ENCODE results near the gene IGF2BP3. TPM values are rescaled to one million over a fixed set of nuclear protein-coding genes. Genes with fewer than 3 reads are reported as not detected.

IGF2BP3 gene
- total and polyA plus RNA-seq, 2 donors (not counting 1 experiment from before 2014, with no cell fraction given): 4.3 to 11.2 TPM

DNA sequence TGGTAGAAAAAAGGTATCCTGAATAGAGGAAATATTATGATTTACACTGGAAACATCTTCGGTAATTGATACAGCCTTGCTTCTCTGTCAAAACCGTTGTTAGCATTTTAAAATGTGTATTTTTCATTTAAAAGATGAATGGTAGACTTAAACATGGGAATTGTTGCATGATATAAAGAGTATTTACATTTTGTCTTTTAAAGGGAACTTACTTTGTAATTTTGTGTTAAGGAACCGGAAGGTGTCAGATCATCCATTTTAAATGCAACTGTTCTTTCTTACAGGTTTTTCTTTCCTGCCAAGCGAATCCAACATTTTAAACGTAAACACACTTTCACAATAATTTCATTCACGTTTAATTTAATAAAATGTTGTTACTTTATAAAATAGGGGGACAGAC lies 1.8 kb upstream of the IGF2BP3 start:
- no peak overlapping the region for H3K4me2 ChIP-seq (ENCODE audit: extremely low read depth, insufficient read depth, low read length)
- H3K27ac ChIP-seq (ENCODE audit: insufficient read depth, low read length): no peak overlapping the region
- no peaks in the 10 kb centered on the region for H3K36me3 ChIP-seq (ENCODE audit: control insufficient read depth, insufficient read depth, low read length)
- peaks cover 9% of the 10 kb centered on the region for H3K79me2 ChIP-seq (ENCODE audit: control insufficient read depth, insufficient read depth, low read length)
- TF ChIP-seq EZH2 (IDR thresholded peaks at IDR 0.05; ENCODE audit: low read length, missing control alignments): peak; percentile 34
- TF ChIP-seq CTCF (conservative IDR thresholded peaks at IDR 0.05 in 1 of 2, IDR thresholded peaks at IDR 0.05 in 1 of 2; ENCODE audit: low read depth in 1 of 2, low read length in 2 of 2): no peak
- no peak overlapping the region for H3K9ac ChIP-seq (ENCODE audit: insufficient read depth, low read length)
- peaks cover 2% of the 10 kb centered on the region for H3K4me1 ChIP-seq (ENCODE audit: control insufficient read depth, extremely low read depth, insufficient read depth, low read length)
- no peaks in the 10 kb centered on the region for H4K20me1 ChIP-seq (ENCODE audit: control insufficient read depth, extremely low read depth, insufficient read depth, low read length)
- DNase-seq (ENCODE audit: low read depth in 2 of 2): no peak
- H3K4me3 ChIP-seq (replicated peaks in 1 of 4; ENCODE audit: control extremely low read depth in 1 of 4, insufficient read depth in 1 of 4, low read depth in 3 of 4, low read length in 4 of 4): peak overlapping the region in 1 of 4 experiments; percentile 80
- H3K27me3 ChIP-seq (ENCODE audit: control insufficient read depth, insufficient read depth, low read length): peaks cover 42% of the 10 kb centered on the region
- H3K9me3 ChIP-seq (ENCODE audit: control insufficient read depth, insufficient read depth, low read depth, low read length): no peaks in the 10 kb centered on the region
- no peak overlapping the region for H2AFZ ChIP-seq (ENCODE audit: low read length)

DNA sequence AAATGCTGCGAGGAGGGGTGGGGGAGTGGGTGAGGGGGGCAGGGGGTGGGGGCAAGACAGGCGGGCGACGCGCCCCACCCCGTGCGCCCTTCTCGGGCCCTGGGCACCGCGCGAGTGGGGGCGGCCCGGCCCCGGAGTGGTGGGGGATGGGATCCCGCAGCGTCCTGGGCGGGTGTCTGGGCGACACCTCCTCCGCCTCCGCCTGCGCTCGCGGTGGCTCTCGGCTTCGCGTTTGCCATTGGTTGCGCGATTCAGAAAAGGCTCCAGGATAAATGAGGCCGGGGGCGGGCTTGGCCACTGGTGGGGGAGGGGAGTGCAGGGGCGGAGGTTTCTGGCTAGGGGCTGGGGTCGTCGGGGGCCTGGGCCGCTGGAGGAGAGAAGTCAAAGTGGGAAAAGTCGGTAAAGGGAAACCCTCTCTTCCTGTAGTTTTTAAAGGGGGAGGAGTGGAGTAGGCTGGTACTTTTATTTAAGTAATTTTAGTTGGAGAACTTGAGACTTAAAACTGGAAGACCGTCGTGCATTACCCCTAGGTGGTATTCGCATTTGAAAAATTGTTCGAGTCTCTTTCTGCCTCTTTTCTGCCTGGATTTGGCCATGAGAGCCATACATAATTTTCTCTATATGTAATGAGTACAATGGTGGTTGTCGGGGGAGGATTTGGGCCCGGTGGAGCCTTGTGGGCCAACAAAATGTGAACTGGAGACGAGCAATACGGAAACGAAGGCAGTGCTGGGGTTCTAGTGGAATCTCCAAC lies 992 bp upstream of the IGF2BP3 start:
- TF ChIP-seq EZH2 (IDR thresholded peaks at IDR 0.05; ENCODE audit: low read length, missing control alignments): no peak
- no peak for TF ChIP-seq CTCF (conservative IDR thresholded peaks at IDR 0.05 in 1 of 2, IDR thresholded peaks at IDR 0.05 in 1 of 2; ENCODE audit: low read depth in 1 of 2, low read length in 2 of 2)
- Histone ChIP-seq H2AFZ (ENCODE audit: low read length) (no peak overlapping the region), H3K9me3 (ENCODE audit: control insufficient read depth, insufficient read depth, low read depth, low read length) (no peaks in the 10 kb centered on the region), H3K4me1 (ENCODE audit: control insufficient read depth, extremely low read depth, insufficient read depth, low read length) (peaks cover 2% of the 10 kb centered on the region), H3K36me3 (ENCODE audit: control insufficient read depth, insufficient read depth, low read length) (no peaks in the 10 kb centered on the region), H3K4me3 (replicated peaks in 1 of 4; ENCODE audit: control extremely low read depth in 1 of 4, insufficient read depth in 1 of 4, low read depth in 3 of 4, low read length in 4 of 4) (peak overlapping the region in 2 of 4 experiments; percentile 56 to 80), H4K20me1 (ENCODE audit: control insufficient read depth, extremely low read depth, insufficient read depth, low read length) (no peaks in the 10 kb centered on the region), H3K9ac (ENCODE audit: insufficient read depth, low read length) (no peak overlapping the region), H3K4me2 (ENCODE audit: extremely low read depth, insufficient read depth, low read length) (no peak overlapping the region), H3K79me2 (ENCODE audit: control insufficient read depth, insufficient read depth, low read length) (peaks cover 10% of the 10 kb centered on the region), H3K27ac (ENCODE audit: insufficient read depth, low read length) (no peak overlapping the region), H3K27me3 (ENCODE audit: control insufficient read depth, insufficient read depth, low read length) (peaks cover 35% of the 10 kb centered on the region)
- peak; percentile 65 to 83 for DNase-seq (ENCODE audit: low read depth in 2 of 2)

- Histone ChIP-seq H3K27ac (ENCODE audit: insufficient read depth, low read length) (no peak overlapping the region), H4K20me1 (ENCODE audit: control insufficient read depth, extremely low read depth, insufficient read depth, low read length) (no peaks in the 10 kb centered on the region), H2AFZ (ENCODE audit: low read length) (no peak overlapping the region), H3K4me1 (ENCODE audit: control insufficient read depth, extremely low read depth, insufficient read depth, low read length) (peaks cover 2% of the 10 kb centered on the region), H3K9me3 (ENCODE audit: control insufficient read depth, insufficient read depth, low read depth, low read length) (no peaks in the 10 kb centered on the region), H3K27me3 (ENCODE audit: control insufficient read depth, insufficient read depth, low read length) (peaks cover 34% of the 10 kb centered on the region), H3K4me2 (ENCODE audit: extremely low read depth, insufficient read depth, low read length) (peak overlapping the region; percentile 64), H3K9ac (ENCODE audit: insufficient read depth, low read length) (peak overlapping the region; percentile 64), H3K4me3 (replicated peaks in 1 of 4; ENCODE audit: control extremely low read depth in 1 of 4, insufficient read depth in 1 of 4, low read depth in 3 of 4, low read length in 4 of 4) (peak overlapping the region; percentile 25 to 80 (median 56)), H3K36me3 (ENCODE audit: control insufficient read depth, insufficient read depth, low read length) (no peaks in the 10 kb centered on the region), H3K79me2 (ENCODE audit: control insufficient read depth, insufficient read depth, low read length) (peaks cover 12% of the 10 kb centered on the region)
- TF ChIP-seq CTCF (conservative IDR thresholded peaks at IDR 0.05 in 1 of 2, IDR thresholded peaks at IDR 0.05 in 1 of 2; ENCODE audit: low read depth in 1 of 2, low read length in 2 of 2): no peak
- TF ChIP-seq EZH2 (IDR thresholded peaks at IDR 0.05; ENCODE audit: low read length, missing control alignments): no peak
- DNase-seq (ENCODE audit: low read depth in 2 of 2): no peak
These were observed 385 bp downstream of the IGF2BP3 start for GRCh38 chr7:23469961-23470250.
